K562 (cell line): ENCODE results near the gene PPM1F. TPM values are rescaled to one million over a fixed set of nuclear protein-coding genes. Genes with fewer than 3 reads are reported as not detected.

Experiments used
- ARID2 ChIP-seq: fragments of 450-650 bp; IDR thresholded peaks from 2 replicates; pipeline ENCODE4 v1.6.1; 2017; ENCODE audit warnings: antibody characterized with exemption, mild to moderate bottlenecking
- BCLAF1 ChIP-seq, 2 experiments: fragments of 450-650 bp in 1 of 2; IDR thresholded peaks; 2 replicates each; pipeline ENCODE4 v1.6.1; 2011 to 2017; ENCODE audit warnings: low read depth in 2 of 2, antibody characterized with exemption in 1 of 2, borderline replicate concordance in 1 of 2, low read length in 1 of 2, mild to moderate bottlenecking in 1 of 2, mixed read lengths in 1 of 2; ENCODE audit not compliant: control insufficient read depth in 1 of 2
- DDX20 ChIP-seq: fragments of 450-650 bp; IDR thresholded peaks from 2 replicates; pipeline ENCODE4 v1.6.1; 2016; ENCODE audit warnings: missing genetic modification characterization, low read depth, mild to moderate bottlenecking, missing compliant biosample characterization, moderate library complexity
- EP300 ChIP-seq: IDR thresholded peaks from 2 replicates; pipeline ENCODE4 v1.6.1; 2012; ENCODE audit warnings: low read length, improper control_type of control experiment
- FOXJ3 ChIP-seq: sonication (generic); formaldehyde crosslinking; IDR thresholded peaks from 2 replicates; pipeline ENCODE4 v1.4.0; 2020; ENCODE audit warnings: mild to moderate bottlenecking, missing genetic modification reagents
- KAT7 ChIP-seq: sonication (generic); formaldehyde crosslinking; IDR thresholded peaks from 2 replicates; pipeline ENCODE4 v1.8.0; 2022; ENCODE audit warnings: missing genetic modification reagents, mild to moderate bottlenecking, borderline replicate concordance
- MAX ChIP-seq: sonication (generic); formaldehyde crosslinking; IDR thresholded peaks from 2 replicates; pipeline ENCODE4 v1.9.0; 2022; ENCODE audit warnings: mild to moderate bottlenecking, missing genetic modification reagents
- NR2C1 ChIP-seq, 2 experiments: fragments of 450-650 bp; IDR thresholded peaks; 2 replicates each; pipeline ENCODE4 v1.6.1; 2017; ENCODE audit warnings: mild to moderate bottlenecking in 2 of 2, antibody characterized with exemption in 1 of 2, inconsistent platforms in 1 of 2, missing compliant biosample characterization in 1 of 2, missing genetic modification characterization in 1 of 2
- NR3C1 ChIP-seq: sonication (generic); formaldehyde crosslinking; IDR thresholded peaks from 2 replicates; pipeline ENCODE4 v1.8.1; 2022; ENCODE audit warnings: missing genetic modification reagents
- PHF21A ChIP-seq: fragments of 450-650 bp; IDR thresholded peaks from 2 replicates; pipeline ENCODE4 v1.6.1; 2017; ENCODE audit warnings: low read depth, borderline replicate concordance
- SMAD1 ChIP-seq: fragments of 150-350 bp; IDR thresholded peaks from 2 replicates; pipeline ENCODE4 v1.6.1; 2014; ENCODE audit warnings: low read length, low read depth; ENCODE audit not compliant: partially characterized antibody
- SMAD3 ChIP-seq: fragments of 450-650 bp; formaldehyde crosslinking; conservative IDR thresholded peaks from 2 replicates; pipeline ENCODE4 v1.4.0; 2020; ENCODE audit warnings: mild to moderate bottlenecking
- SMAD4 ChIP-seq: fragments of 250-450 bp; sonication (Bioruptor Pico); conservative IDR thresholded peaks from 2 replicates; pipeline ENCODE4 v1.8.0; 2021; ENCODE audit warnings: inconsistent platforms, mild to moderate bottlenecking, moderate library complexity
- TBP ChIP-seq: optimal IDR thresholded peaks from 2 replicates; pipeline ENCODE3; 2011; ENCODE audit warnings: low read depth, low read length, improper control_type of control experiment
- TEAD2 ChIP-seq: fragments of 450-650 bp; IDR thresholded peaks from 2 replicates; pipeline ENCODE4 v1.6.1; 2016; ENCODE audit warnings: missing genetic modification characterization, control low read depth, missing compliant biosample characterization
- ZFP1 ChIP-seq: fragments of 450-650 bp; formaldehyde crosslinking; IDR thresholded peaks from 2 replicates; pipeline ENCODE4 v1.4.0; 2020; ENCODE audit warnings: mild to moderate bottlenecking, mixed read lengths
- ZHX1 ChIP-seq: fragments of 150-350 bp; conservative IDR thresholded peaks from 2 replicates; pipeline ENCODE4 v1.6.1; 2014; ENCODE audit warnings: low read length
- polyA plus RNA-seq, 8 experiments: library from polyadenylated mRNA; depleted of rRNA in 4 of 8; stranded (reverse) in 5 of 8; unstranded in 3 of 8; fragments of >200 nt; fragmentation: Nextera tagmentation in 2 of 8; fragmentation: Illumina TruSeq in 1 of 8; extraction: Ambion mirVana in 2 of 8; extraction: Trizol in 1 of 8; gene quantifications; 2 replicates each; pipeline versions ENCODE4 v1.2.1 to v1.2.3, GENCODE V29; 2011 to 2014; ENCODE audit warnings: inconsistent platforms in 1 of 8, missing spikeins in 1 of 8
- total RNA-seq, 7 experiments: library from RNA; depleted of rRNA in 6 of 7; stranded (reverse); fragments of >200 nt in 6 of 7; fragmentation: Illumina TruSeq in 2 of 7; extraction: Trizol in 2 of 7; gene quantifications; 2 replicates each; pipeline versions ENCODE4 v1.2.1 to v1.2.3, GENCODE V29; 2011 to 2021; ENCODE audit warnings: low replicate concordance in 1 of 7

Gene PPM1F
- total and polyA plus RNA-seq, 9 of the 15 experiments (the other 6 are each of a cell fraction or from before 2014, with no cell fraction given), result 2.1 to 159 (median 64.0) TPM

GRCh38 chr22:21947040-21948014 lies 5.3 kb downstream of the PPM1F start (continued):
- TF ChIP-seq TBP, result no peak
- TF ChIP-seq SMAD1, result peak; percentile 36
- no peak for TF ChIP-seq KAT7 (CRISPR knock-in tag)
- TF ChIP-seq MAX (CRISPR knock-in tag), result no peak
- TF ChIP-seq ZHX1, result peak; percentile 78; the same call in 1 of the 2 replicates
- TF ChIP-seq EP300, result peak; percentile 97
- TF ChIP-seq NR2C1 (IDR thresholded peaks at IDR 0.05), result no peak
- TF ChIP-seq NR2C1 (tag; IDR thresholded peaks at IDR 0.05), result no peak
- no peak for TF ChIP-seq SMAD4 (CRISPR knock-in tag)
- TF ChIP-seq ZFP1, result no peak
- TF ChIP-seq PHF21A, result no peak
- no peak for TF ChIP-seq SMAD3 (CRISPR knock-in tag)
- no peak for TF ChIP-seq ARID2
- TF ChIP-seq TEAD2 (tag), result no peak
- TF ChIP-seq FOXJ3 (CRISPR knock-in tag), result no peak
- no peak for TF ChIP-seq DDX20
- no peak for TF ChIP-seq BCLAF1 (IDR thresholded peaks at IDR 0.05; ENCODE audit: borderline replicate concordance in 1 of 2, control insufficient read depth in 1 of 2, low read depth in 2 of 2, low read length in 1 of 2)
- no peak for TF ChIP-seq NR3C1
